ENCODE results near the gene PRPF40A.

The PRPF40A gene

GRCh38 chr2:152718076-152718908 lies 1.0 kb upstream of the PRPF40A start, which contains the start of gene ARL6IP6:
ARL6IP6 (plus strand) TSS chr2:152718620; CDS start chr2:152718625, 5 bp downstream.
- peak; percentile 89 for DNase-seq (ENCODE audit: low read depth)

- DNase-seq (ENCODE audit: low read depth), result peak; percentile 2
Measured at GRCh38 chr2:152716805-152717227, 445 bp downstream of the PRPF40A start.

- no peak for DNase-seq (ENCODE audit: low read depth)
Measured at GRCh38 chr2:152715854-152716428, 1.3 kb downstream of the PRPF40A start.

GRCh38 chr2:152715112-152715511 lies 2.1 kb downstream of the PRPF40A start:
- DNase-seq (ENCODE audit: low read depth), result no peak

- no peak for DNase-seq (ENCODE audit: low read depth)
Measured at GRCh38 chr2:152710713-152711112, 6.5 kb downstream of the PRPF40A start.

GRCh38 chr2:152708742-152709141 lies 8.5 kb downstream of the PRPF40A start:
- no peak for DNase-seq (ENCODE audit: low read depth)

- no peak for DNase-seq (ENCODE audit: low read depth)
Measured at GRCh38 chr2:152706477-152707021, 10.7 kb downstream of the PRPF40A start.

- no peak for DNase-seq (ENCODE audit: low read depth)
Measured at GRCh38 chr2:152701198-152701597, 16.1 kb downstream of the PRPF40A start.

- DNase-seq (ENCODE audit: low read depth), result no peak
Measured at GRCh38 chr2:152696476-152696875, 20.8 kb downstream of the PRPF40A start.

- no peak for DNase-seq (ENCODE audit: low read depth)
Measured at GRCh38 chr2:152695763-152696162, 21.5 kb downstream of the PRPF40A start.

GRCh38 chr2:152694161-152694661 lies 23.1 kb downstream of the PRPF40A start:
- no peak for DNase-seq (ENCODE audit: low read depth)

- no peak for DNase-seq (ENCODE audit: low read depth)
Measured at GRCh38 chr2:152693033-152693432, 24.2 kb downstream of the PRPF40A start.

- no peak for DNase-seq (ENCODE audit: low read depth)
Measured at GRCh38 chr2:152686321-152686720, 30.9 kb downstream of the PRPF40A start.

- no peak for DNase-seq (ENCODE audit: low read depth)
Measured at GRCh38 chr2:152683400-152683799, 33.9 kb downstream of the PRPF40A start.

GRCh38 chr2:152682663-152683062 lies 34.6 kb downstream of the PRPF40A start:
- DNase-seq (ENCODE audit: low read depth), result no peak

GRCh38 chr2:152678808-152679207 lies 38.5 kb downstream of the PRPF40A start:
- DNase-seq (ENCODE audit: low read depth), result no peak

GRCh38 chr2:152676461-152676860 lies 40.8 kb downstream of the PRPF40A start:
- no peak for DNase-seq (ENCODE audit: low read depth)

GRCh38 chr2:152674334-152674733 lies 42.9 kb downstream of the PRPF40A start:
- no peak for DNase-seq (ENCODE audit: low read depth)

GRCh38 chr2:152664725-152665124 lies 52.5 kb downstream of the PRPF40A start:
- no peak for DNase-seq (ENCODE audit: low read depth)

- DNase-seq (ENCODE audit: low read depth), result no peak
Measured at GRCh38 chr2:152661076-152661475, 56.2 kb downstream of the PRPF40A start.

GRCh38 chr2:152658221-152658620 lies 59.0 kb downstream of the PRPF40A start:
- no peak for DNase-seq (ENCODE audit: low read depth)

- no peak for DNase-seq (ENCODE audit: low read depth)
Measured at GRCh38 chr2:152657043-152657442, 60.2 kb downstream of the PRPF40A start.

GRCh38 chr2:152655880-152656279 lies 61.4 kb downstream of the PRPF40A start:
- DNase-seq (ENCODE audit: low read depth), result no peak

Data from T-helper 22 cell (primary cell).